Activated CD8-positive, alpha-beta memory T cell treated with anti-CD3 and anti-CD28 coated beads, Interleukin-2, amount 50 U/mL, for 24 hours (primary cell): ENCODE data around the gene WDR18.
"Not testable (repeated sequence)": the region's sequence is repeated elsewhere in the genome, so short reads cannot be mapped to it uniquely, and the experiment has no call there.

Source experiments
- DNase-seq: peaks from one replicate; pipeline ENCODE4 v3.0.0-alpha.2; 2020; ENCODE audit errors: extremely low read depth

WDR18 gene

GRCh38 chr19:950352-951066, 33.6 kb upstream of the WDR18 start:
- no peak for DNase-seq

- no peak for DNase-seq
Measured at GRCh38 chr19:952049-952679, 32.0 kb upstream of the WDR18 start.

- no peak for DNase-seq
Measured at GRCh38 chr19:952680-953444, 31.3 kb upstream of the WDR18 start.

GRCh38 chr19:953445-954271, 30.5 kb upstream of the WDR18 start:
- no peak for DNase-seq

- DNase-seq = no peak
Measured at GRCh38 chr19:954272-954671, 29.9 kb upstream of the WDR18 start.

- no peak for DNase-seq
Measured at GRCh38 chr19:954672-955494, 29.3 kb upstream of the WDR18 start.

- DNase-seq = no peak
Measured at GRCh38 chr19:955803-956765, 28.1 kb upstream of the WDR18 start.

GRCh38 chr19:956766-957440, 27.2 kb upstream of the WDR18 start:
- DNase-seq = no peak

- not testable (repeated sequence) for DNase-seq
Measured at GRCh38 chr19:957578-957977, 26.6 kb upstream of the WDR18 start.

- DNase-seq = no peak
Measured at GRCh38 chr19:958967-959855, 24.9 kb upstream of the WDR18 start.

- no peak for DNase-seq
Measured at GRCh38 chr19:960020-960419, 24.1 kb upstream of the WDR18 start.

GRCh38 chr19:960601-960938, 23.6 kb upstream of the WDR18 start:
- DNase-seq = no peak

- DNase-seq = no peak
Measured at GRCh38 chr19:961866-962620, 22.1 kb upstream of the WDR18 start.

- no peak for DNase-seq
Measured at GRCh38 chr19:962683-963400, 21.3 kb upstream of the WDR18 start.

GRCh38 chr19:963486-963951, 20.6 kb upstream of the WDR18 start:
- DNase-seq = no peak

GRCh38 chr19:964116-964520, 20.0 kb upstream of the WDR18 start:
- no peak for DNase-seq
